Ovary (tissue), 3 donors: Measurements from ENCODE around the gene TMTC1.

Experiments
- CTCF ChIP-seq, 3 donors: fragments of 450-650 bp in 2 of 3; fragments of 200-600 bp in 1 of 3; IDR thresholded peaks; one replicate each; pipeline versions ENCODE4 v1.5.1 to v1.8.0; 2016 to 2022; ENCODE audit warnings: antibody characterized with exemption in 3 of 3, mild to moderate bottlenecking in 1 of 3
- EP300 ChIP-seq: sonication (generic); formaldehyde crosslinking; IDR thresholded peaks from one replicate; pipeline ENCODE4 v1.6.1; 2017; ENCODE audit warnings: antibody characterized with exemption
- POLR2A ChIP-seq: fragments of 450-650 bp; IDR thresholded peaks from one replicate; pipeline ENCODE4 v1.6.1; 2017; ENCODE audit warnings: antibody characterized with exemption, mild to moderate bottlenecking, moderate library complexity
- donor health status: DM: no; HTN: no; CAD: no.

GRCh38 chr12:29792132-29792531 is 8.4 kb upstream of the TMTC1 start:
- TF ChIP-seq CTCF (IDR thresholded peaks at IDR 0.05) = no peak
- no peak for TF ChIP-seq POLR2A
- no peak for TF ChIP-seq EP300
